HepG2 (cell line): ENCODE results near the gene KLRK1. TPM values are rescaled to one million over a fixed set of nuclear protein-coding genes. Genes with fewer than 3 reads are reported as not detected.

Source experiments
- ELK4 ChIP-seq: sonication (generic); formaldehyde crosslinking; IDR thresholded peaks from 2 replicates; pipeline ENCODE4 v1.9.0; 2021; ENCODE audit warnings: missing genetic modification reagents, borderline replicate concordance
- EZH2 ChIP-seq: conservative IDR thresholded peaks from 2 replicates; pipeline ENCODE4 v1.6.1; 2012; ENCODE audit warnings: mild to moderate bottlenecking, low read depth, low read length, moderate library complexity
- HMG20A ChIP-seq: IDR thresholded peaks from 2 replicates; pipeline ENCODE4 v1.6.1; 2016; ENCODE audit warnings: borderline replicate concordance
- HNRNPUL1 ChIP-seq: fragments of 200-400 bp; formaldehyde crosslinking; IDR thresholded peaks from 2 replicates; pipeline ENCODE4 v1.6.1; 2017; ENCODE audit warnings: low read depth, mild to moderate bottlenecking, low read length, moderate library complexity
- ONECUT2 ChIP-seq: sonication (generic); formaldehyde crosslinking; IDR thresholded peaks from 2 replicates; pipeline ENCODE4 v1.4.0; 2020; ENCODE audit warnings: missing genetic modification reagents
- SIN3B ChIP-seq: fragments of 150-350 bp; IDR thresholded peaks from 2 replicates; pipeline ENCODE4 v1.6.1; 2014; ENCODE audit warnings: low read length
- THAP9 ChIP-seq: sonication (generic); formaldehyde crosslinking; IDR thresholded peaks from 2 replicates; pipeline ENCODE4; 2020; ENCODE audit warnings: missing genetic modification reagents, mild to moderate bottlenecking, borderline replicate concordance
- ZNF136 ChIP-seq: sonication (generic); formaldehyde crosslinking; IDR thresholded peaks from 2 replicates; pipeline ENCODE4 v1.8.1; 2022; ENCODE audit warnings: low read depth, mild to moderate bottlenecking, moderate library complexity, missing genetic modification reagents
- ZNF44 ChIP-seq: sonication (generic); formaldehyde crosslinking; IDR thresholded peaks from 2 replicates; pipeline ENCODE4 v1.5.1; 2020; ENCODE audit warnings: mild to moderate bottlenecking, missing genetic modification reagents
- ZNF761 ChIP-seq: sonication (generic); formaldehyde crosslinking; conservative IDR thresholded peaks from 2 replicates; pipeline ENCODE4 v1.4.0; 2020; ENCODE audit warnings: mild to moderate bottlenecking, missing genetic modification reagents
- polyA plus RNA-seq, 8 experiments: library from polyadenylated mRNA; depleted of rRNA in 3 of 8; stranded (reverse) in 7 of 8; unstranded in 1 of 8; fragments of >200 nt; fragmentation: Illumina TruSeq in 4 of 8; extraction: Trizol in 4 of 8; gene quantifications; 2 replicates each; pipeline versions ENCODE4 v1.2.1 to v1.2.3, GENCODE V29; 2011 to 2016; ENCODE audit warnings: low read depth in 4 of 8, missing spikeins in 1 of 8, mixed read lengths in 1 of 8; ENCODE audit not compliant: insufficient read depth in 1 of 8
- total RNA-seq, 5 experiments: library from RNA; depleted of rRNA; stranded (reverse); fragments of >200 nt; fragmentation: Illumina TruSeq; extraction: Trizol; gene quantifications; 2 replicates each; pipeline ENCODE4 v1.2.3, GENCODE V29; 2016; ENCODE audit warnings: low read depth in 1 of 5
- TF ChIP-seq, protein P1 (sequence below): sonication (generic); formaldehyde crosslinking; IDR thresholded peaks from 2 replicates; pipeline ENCODE4 v1.4.0; 2020; ENCODE audit warnings: missing genetic modification reagents, borderline replicate concordance
- TF ChIP-seq, protein P2 (sequence below): IDR thresholded peaks from 2 replicates; pipeline ENCODE4 v1.6.1; 2016; ENCODE audit warnings: mild to moderate bottlenecking, missing biosample characterization, missing genetic modification reagents

Gene KLRK1
- total and polyA plus RNA-seq, 2 of the 13 experiments (the other 11 are each of a cell fraction or from before 2014, with no cell fraction given) = not detected

- TF ChIP-seq, protein P1, sequence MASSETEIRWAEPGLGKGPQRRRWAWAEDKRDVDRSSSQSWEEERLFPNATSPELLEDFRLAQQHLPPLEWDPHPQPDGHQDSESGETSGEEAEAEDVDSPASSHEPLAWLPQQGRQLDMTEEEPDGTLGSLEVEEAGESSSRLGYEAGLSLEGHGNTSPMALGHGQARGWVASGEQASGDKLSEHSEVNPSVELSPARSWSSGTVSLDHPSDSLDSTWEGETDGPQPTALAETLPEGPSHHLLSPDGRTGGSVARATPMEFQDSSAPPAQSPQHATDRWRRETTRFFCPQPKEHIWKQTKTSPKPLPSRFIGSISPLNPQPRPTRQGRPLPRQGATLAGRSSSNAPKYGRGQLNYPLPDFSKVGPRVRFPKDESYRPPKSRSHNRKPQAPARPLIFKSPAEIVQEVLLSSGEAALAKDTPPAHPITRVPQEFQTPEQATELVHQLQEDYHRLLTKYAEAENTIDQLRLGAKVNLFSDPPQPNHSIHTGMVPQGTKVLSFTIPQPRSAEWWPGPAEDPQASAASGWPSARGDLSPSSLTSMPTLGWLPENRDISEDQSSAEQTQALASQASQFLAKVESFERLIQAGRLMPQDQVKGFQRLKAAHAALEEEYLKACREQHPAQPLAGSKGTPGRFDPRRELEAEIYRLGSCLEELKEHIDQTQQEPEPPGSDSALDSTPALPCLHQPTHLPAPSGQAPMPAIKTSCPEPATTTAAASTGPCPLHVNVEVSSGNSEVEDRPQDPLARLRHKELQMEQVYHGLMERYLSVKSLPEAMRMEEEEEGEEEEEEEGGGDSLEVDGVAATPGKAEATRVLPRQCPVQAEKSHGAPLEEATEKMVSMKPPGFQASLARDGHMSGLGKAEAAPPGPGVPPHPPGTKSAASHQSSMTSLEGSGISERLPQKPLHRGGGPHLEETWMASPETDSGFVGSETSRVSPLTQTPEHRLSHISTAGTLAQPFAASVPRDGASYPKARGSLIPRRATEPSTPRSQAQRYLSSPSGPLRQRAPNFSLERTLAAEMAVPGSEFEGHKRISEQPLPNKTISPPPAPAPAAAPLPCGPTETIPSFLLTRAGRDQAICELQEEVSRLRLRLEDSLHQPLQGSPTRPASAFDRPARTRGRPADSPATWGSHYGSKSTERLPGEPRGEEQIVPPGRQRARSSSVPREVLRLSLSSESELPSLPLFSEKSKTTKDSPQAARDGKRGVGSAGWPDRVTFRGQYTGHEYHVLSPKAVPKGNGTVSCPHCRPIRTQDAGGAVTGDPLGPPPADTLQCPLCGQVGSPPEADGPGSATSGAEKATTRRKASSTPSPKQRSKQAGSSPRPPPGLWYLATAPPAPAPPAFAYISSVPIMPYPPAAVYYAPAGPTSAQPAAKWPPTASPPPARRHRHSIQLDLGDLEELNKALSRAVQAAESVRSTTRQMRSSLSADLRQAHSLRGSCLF (CRISPR knock-in tag) = no peak
- no peak for TF ChIP-seq ZNF136
- TF ChIP-seq HNRNPUL1 = no peak
- no peak for TF ChIP-seq HMG20A (CRISPR knock-in tag)
- no peak for TF ChIP-seq ONECUT2
- TF ChIP-seq, protein P2, sequence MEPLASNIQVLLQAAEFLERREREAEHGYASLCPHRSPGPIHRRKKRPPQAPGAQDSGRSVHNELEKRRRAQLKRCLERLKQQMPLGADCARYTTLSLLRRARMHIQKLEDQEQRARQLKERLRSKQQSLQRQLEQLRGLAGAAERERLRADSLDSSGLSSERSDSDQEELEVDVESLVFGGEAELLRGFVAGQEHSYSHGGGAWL (CRISPR knock-in tag) = no peak
- no peak for TF ChIP-seq ZNF44
- no peak for TF ChIP-seq EZH2
- TF ChIP-seq ZNF761 (CRISPR knock-in tag) = no peak
- no peak for TF ChIP-seq ELK4 (CRISPR knock-in tag)
- TF ChIP-seq THAP9 (CRISPR knock-in tag) = no peak
- no peak for TF ChIP-seq SIN3B
These were observed 16.9 kb upstream of the KLRK1 start (continued) for GRCh38 chr12:10406725-10407124.
